IMR-90 (cell line): ENCODE data around the gene FRMD5. TPM values are rescaled to one million over a fixed set of nuclear protein-coding genes. Genes with fewer than 3 reads are reported as not detected.

Source experiments
- ATAC-seq: fragments of 200-7000 bp; cut with Tn5 transposase; 2 replicates; pipeline ENCODE4 v1.9.1; 2020; ENCODE audit warnings: low read depth, mild to moderate bottlenecking, moderate library complexity
- BruUV-seq: library from RNA; stranded (reverse); fragments of 400-500 nt; replicated peaks from 2 replicates; lab custom pipeline; 2021; lab: Mats Ljungman, UMichigan
- CTCF ChIA-PET: fragments of 300-600 bp; formaldehyde crosslinking; extraction: SDS; loops from one replicate; lab custom pipeline; 2021; ENCODE audit warnings: antibody characterized with exemption; lab: Yijun Ruan, JAX
- POLR2A ChIA-PET: fragments of 300-600 bp; sonication (Branson Sonifier 250); formaldehyde crosslinking; loops from one replicate; lab custom pipeline; 2022; ENCODE audit warnings: antibody characterized with exemption; ENCODE audit not compliant: unreplicated experiment; lab: Charles Lee
- DNase-seq: peaks from one replicate; pipeline ENCODE4 v3.0.0; 2013
- H2AFZ ChIP-seq: replicated peaks from 2 replicates; pipeline ENCODE3; 2013; ENCODE audit warnings: low read length, mild to moderate bottlenecking; ENCODE audit not compliant: poor library complexity
- H2AK5ac ChIP-seq: 2 replicates; pipeline ENCODE4 v1.6.1; 2013; ENCODE audit warnings: low read depth, low read length, inconsistent platforms
- H2AK9ac ChIP-seq: replicated peaks from 2 replicates; pipeline ENCODE3; 2013; ENCODE audit warnings: mild to moderate bottlenecking, low read depth, low read length, moderate library complexity; ENCODE audit not compliant: poor library complexity
- H2BK120ac ChIP-seq: 2 replicates; pipeline ENCODE4 v1.6.1; 2013; ENCODE audit warnings: low read depth, low read length, inconsistent platforms
- H2BK15ac ChIP-seq: 3 replicates; pipeline ENCODE4 v1.6.1; 2013; ENCODE audit warnings: low read depth, low read length, inconsistent platforms
- H2BK20ac ChIP-seq: 2 replicates; pipeline ENCODE4 v1.6.1; 2013; ENCODE audit warnings: low read depth, mild to moderate bottlenecking, inconsistent platforms, low read length, moderate library complexity
- H2BK5ac ChIP-seq: 2 replicates; pipeline ENCODE4 v1.6.1; 2013; ENCODE audit warnings: mild to moderate bottlenecking, low read depth, low read length, inconsistent platforms; ENCODE audit not compliant: poor library complexity, severe bottlenecking
- H3K14ac ChIP-seq: replicated peaks from 2 replicates; pipeline ENCODE4 v1.6.1; 2013; ENCODE audit warnings: low read depth, low read length, inconsistent platforms
- H3K18ac ChIP-seq: 2 replicates; pipeline ENCODE4 v1.6.1; 2013; ENCODE audit warnings: low read depth, low read length, control low read depth
- H3K23ac ChIP-seq: 2 replicates; pipeline ENCODE4 v1.6.1; 2013; ENCODE audit warnings: low read depth, low read length, inconsistent platforms
- H3K27ac ChIP-seq: 2 replicates; pipeline ENCODE4 v1.5.1; 2013; ENCODE audit warnings: mild to moderate bottlenecking, control low read depth, low read length; ENCODE audit not compliant: insufficient read depth
- H3K27me3 ChIP-seq: 2 replicates; pipeline ENCODE4 v1.6.1; 2013; ENCODE audit warnings: low read length; ENCODE audit not compliant: control insufficient read depth, insufficient read depth
- H3K36me3 ChIP-seq: 2 replicates; pipeline ENCODE4 v1.6.1; 2013; ENCODE audit warnings: low read length, mixed read lengths; ENCODE audit not compliant: control insufficient read depth, insufficient read depth
- H3K4ac ChIP-seq: 2 replicates; pipeline ENCODE4 v1.6.1; 2013; ENCODE audit warnings: low read depth, low read length, inconsistent platforms
- H3K4me1 ChIP-seq: 2 replicates; pipeline ENCODE4 v1.6.1; 2013; ENCODE audit warnings: low read length, mixed read lengths; ENCODE audit not compliant: control insufficient read depth, insufficient read depth
- H3K4me2 ChIP-seq: 2 replicates; pipeline ENCODE4 v1.6.1; 2013; ENCODE audit warnings: low read depth, mild to moderate bottlenecking, control low read depth, low read length, moderate library complexity
- H3K4me3 ChIP-seq: 2 replicates; pipeline ENCODE4 v1.5.1; 2013; ENCODE audit warnings: low read depth, mild to moderate bottlenecking, control low read depth, low read length, moderate library complexity; ENCODE audit not compliant: insufficient read depth
- H3K56ac ChIP-seq: 2 replicates; pipeline ENCODE4 v1.6.1; 2013; ENCODE audit warnings: low read length, inconsistent platforms; ENCODE audit not compliant: insufficient read depth; ENCODE audit errors: extremely low read depth
- H3K79me1 ChIP-seq, 2 experiments: 2 replicates each; pipeline ENCODE4 v1.6.1; 2013; ENCODE audit warnings: low read length in 2 of 2, inconsistent platforms in 1 of 2, low read depth in 1 of 2
- H3K9ac ChIP-seq: 2 replicates; pipeline ENCODE4 v1.6.1; 2013; ENCODE audit warnings: low read depth, low read length, control low read depth
- H3K9me1 ChIP-seq: 2 replicates; pipeline ENCODE4 v1.6.1; 2013; ENCODE audit warnings: low read length, inconsistent platforms; ENCODE audit not compliant: insufficient read depth
- H3K9me3 ChIP-seq: 2 replicates; pipeline ENCODE4 v1.6.1; 2013; ENCODE audit warnings: low read length; ENCODE audit not compliant: control insufficient read depth, insufficient read depth
- H4K20me1 ChIP-seq: 2 replicates; pipeline ENCODE4 v1.6.1; 2013; ENCODE audit warnings: low read length, inconsistent platforms; ENCODE audit not compliant: insufficient read depth
- H4K5ac ChIP-seq: 2 replicates; pipeline ENCODE4 v1.6.1; 2013; ENCODE audit warnings: mild to moderate bottlenecking, low read depth, low read length, control low read depth
- H4K8ac ChIP-seq, 2 experiments: 2 replicates each; pipeline ENCODE4 v1.6.1; 2013; ENCODE audit warnings: low read depth in 2 of 2, low read length in 2 of 2, control low read depth in 1 of 2, inconsistent platforms in 1 of 2
- H4K91ac ChIP-seq: 2 replicates; pipeline ENCODE4 v1.6.1; 2013; ENCODE audit warnings: low read depth, low read length, inconsistent platforms; ENCODE audit not compliant: insufficient read depth
- BHLHE40 ChIP-seq: fragments of 150-350 bp; IDR thresholded peaks from 2 replicates; pipeline ENCODE4 v1.6.1; 2016; ENCODE audit warnings: mild to moderate bottlenecking, low read depth, low read length
- CEBPB ChIP-seq: IDR thresholded peaks from 2 replicates; pipeline ENCODE4 v1.6.1; 2012; ENCODE audit warnings: low read depth, low read length, improper control_type of control experiment
- CHD1 ChIP-seq: IDR thresholded peaks from 2 replicates; pipeline ENCODE4 v1.6.1; 2012; ENCODE audit warnings: low read depth, low read length, improper control_type of control experiment
- FOS ChIP-seq: fragments of 150-350 bp; IDR thresholded peaks from 2 replicates; pipeline ENCODE4 v1.6.1; 2016; ENCODE audit warnings: low read depth, low read length
- MAFK ChIP-seq: IDR thresholded peaks from 2 replicates; pipeline ENCODE4 v1.6.1; 2012; ENCODE audit warnings: low read depth, low read length, improper control_type of control experiment
- MAZ ChIP-seq: IDR thresholded peaks from 2 replicates; pipeline ENCODE4 v1.6.1; 2012; ENCODE audit warnings: low read depth, mild to moderate bottlenecking, low read length, improper control_type of control experiment, moderate library complexity, borderline replicate concordance
- POLR2A ChIP-seq: IDR thresholded peaks from 2 replicates; pipeline ENCODE4 v1.6.1; 2012; ENCODE audit warnings: mild to moderate bottlenecking, low read depth, low read length
- RAD21 ChIP-seq: IDR thresholded peaks from 2 replicates; pipeline ENCODE4 v1.6.1; 2012; ENCODE audit warnings: low read length, improper control_type of control experiment
- SMC3 ChIP-seq: fragments of 150-350 bp; IDR thresholded peaks from 2 replicates; pipeline ENCODE4 v1.6.1; 2016; ENCODE audit warnings: low read depth, mild to moderate bottlenecking, antibody characterized with exemption, low read length, moderate library complexity
- whole genome bisulfite sequencing, 2 experiments: methylation state at CpG; one replicate each; pipeline versions ENCODE4 v1.1.5 to v1.1.7; 2013; ENCODE audit warnings: missing lambda C conversion rate in 2 of 2; ENCODE audit not compliant: insufficient read length in 1 of 2; ENCODE audit errors: extremely low coverage in 2 of 2; 5-methylcytosine and 5-hydroxymethylcytosine counted together
- dilution Hi-C: fragments of 300-500 bp; cut with HindIII; formaldehyde crosslinking; loops from one replicate; pipeline ENCODE4 v1.14.3; 2018; ENCODE audit warnings: low sequenced_read_pairs; ENCODE audit not compliant: unreplicated experiment
- in situ Hi-C: fragments of 300-500 bp; cut with MboI; formaldehyde crosslinking; loops from 3 replicates; pipeline ENCODE4 v1.14.3; 2019; ENCODE audit warnings: low sequenced_read_pairs, inconsistent platforms, mixed read lengths
- intact Hi-C: fragments of 100-400 bp; cut with micrococcal nuclease; formaldehyde crosslinking; loops from 2 replicates; pipeline ENCODE4 v1.10.0; 2022
- polyA plus RNA-seq, 3 experiments: library from polyadenylated mRNA; depleted of rRNA; stranded (reverse); fragments of >200 nt; gene quantifications; 2 replicates each; pipeline ENCODE4 v1.2.3, GENCODE V29; 2012; ENCODE audit warnings: low replicate concordance in 1 of 3
- total RNA-seq: library from RNA; depleted of rRNA; stranded (reverse); fragments of >200 nt; gene quantifications from 2 replicates; pipeline ENCODE4 v1.2.3, GENCODE V29; 2012
- TF ChIP-seq, protein P1 (sequence below): fragments of 150-350 bp; IDR thresholded peaks from 2 replicates; pipeline ENCODE4 v1.6.1; 2016; ENCODE audit warnings: low read depth, mild to moderate bottlenecking, low read length, moderate library complexity, borderline replicate concordance
- TF ChIP-seq, protein P2 (sequence below): conservative IDR thresholded peaks from 2 replicates; pipeline ENCODE4 v1.5.1; 2012; ENCODE audit warnings: mild to moderate bottlenecking, low read depth, low read length, improper control_type of control experiment

Gene FRMD5
- total and polyA plus RNA-seq, 2 of the 4 experiments (the other 2 are of a cell fraction), result 4.1 to 5.4 TPM

- DNase-seq, result no peak
- no peak overlapping the region for H3K4me2 ChIP-seq
- H3K9ac ChIP-seq, result no peak overlapping the region
Measured at GRCh38 chr15:44029003-44029402, 166.1 kb downstream of the FRMD5 start.

More at GRCh38 chr15:44029003-44029402, 166.1 kb downstream of the FRMD5 start:
- Histone ChIP-seq H3K4me3 (no peak overlapping the region), H3K23ac (no peak overlapping the region), H3K27ac (no peak overlapping the region), H3K9me1 (peaks cover 6% of the 10 kb centered on the region), H2AK9ac (no peak overlapping the region), H2BK120ac (peak overlapping the region; percentile 74), H2BK15ac (peak overlapping the region; percentile 89; the same call in 2 of the 3 replicates), H3K27me3 (no peaks in the 10 kb centered on the region), H3K79me1 (peaks cover 5 to 16% of the 10 kb centered on the region in 2 experiments; a peak in 3 of 4 replicates), H3K14ac (no peak overlapping the region; the same call in 1 of the 2 replicates), H4K8ac (no peak overlapping the region; a peak in 1 of 4 replicates), H2AK5ac (peak overlapping the region; percentile 15; the same call in 1 of the 2 replicates), H2BK20ac (0 out of 2 replicates have a peak overlapping the region, but pooled peaks have one; percentile 24), H3K4ac (peak overlapping the region; percentile 8; the same call in 1 of the 2 replicates), H4K20me1 (no peaks in the 10 kb centered on the region), H3K18ac (no peak overlapping the region), H2BK5ac (no peak overlapping the region), H4K91ac (no peak overlapping the region), H3K56ac (no peak overlapping the region), H4K5ac (no peak overlapping the region; the same call in 1 of the 2 replicates), H3K9me3 (no peaks in the 10 kb centered on the region), H3K36me3 (no peaks in the 10 kb centered on the region), H2AFZ (no peak overlapping the region), H3K4me1 (peaks cover 13% of the 10 kb centered on the region)
- TF ChIP-seq, protein P1, sequence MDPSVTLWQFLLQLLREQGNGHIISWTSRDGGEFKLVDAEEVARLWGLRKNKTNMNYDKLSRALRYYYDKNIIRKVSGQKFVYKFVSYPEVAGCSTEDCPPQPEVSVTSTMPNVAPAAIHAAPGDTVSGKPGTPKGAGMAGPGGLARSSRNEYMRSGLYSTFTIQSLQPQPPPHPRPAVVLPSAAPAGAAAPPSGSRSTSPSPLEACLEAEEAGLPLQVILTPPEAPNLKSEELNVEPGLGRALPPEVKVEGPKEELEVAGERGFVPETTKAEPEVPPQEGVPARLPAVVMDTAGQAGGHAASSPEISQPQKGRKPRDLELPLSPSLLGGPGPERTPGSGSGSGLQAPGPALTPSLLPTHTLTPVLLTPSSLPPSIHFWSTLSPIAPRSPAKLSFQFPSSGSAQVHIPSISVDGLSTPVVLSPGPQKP, result no peak
- TF ChIP-seq CHD1, result no peak
- no peak for TF ChIP-seq POLR2A
- no peak for TF ChIP-seq FOS
- no peak for TF ChIP-seq MAZ
- TF ChIP-seq, protein P2, sequence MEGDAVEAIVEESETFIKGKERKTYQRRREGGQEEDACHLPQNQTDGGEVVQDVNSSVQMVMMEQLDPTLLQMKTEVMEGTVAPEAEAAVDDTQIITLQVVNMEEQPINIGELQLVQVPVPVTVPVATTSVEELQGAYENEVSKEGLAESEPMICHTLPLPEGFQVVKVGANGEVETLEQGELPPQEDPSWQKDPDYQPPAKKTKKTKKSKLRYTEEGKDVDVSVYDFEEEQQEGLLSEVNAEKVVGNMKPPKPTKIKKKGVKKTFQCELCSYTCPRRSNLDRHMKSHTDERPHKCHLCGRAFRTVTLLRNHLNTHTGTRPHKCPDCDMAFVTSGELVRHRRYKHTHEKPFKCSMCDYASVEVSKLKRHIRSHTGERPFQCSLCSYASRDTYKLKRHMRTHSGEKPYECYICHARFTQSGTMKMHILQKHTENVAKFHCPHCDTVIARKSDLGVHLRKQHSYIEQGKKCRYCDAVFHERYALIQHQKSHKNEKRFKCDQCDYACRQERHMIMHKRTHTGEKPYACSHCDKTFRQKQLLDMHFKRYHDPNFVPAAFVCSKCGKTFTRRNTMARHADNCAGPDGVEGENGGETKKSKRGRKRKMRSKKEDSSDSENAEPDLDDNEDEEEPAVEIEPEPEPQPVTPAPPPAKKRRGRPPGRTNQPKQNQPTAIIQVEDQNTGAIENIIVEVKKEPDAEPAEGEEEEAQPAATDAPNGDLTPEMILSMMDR, result no peak
- no peak for TF ChIP-seq RAD21
- no peak for TF ChIP-seq CEBPB
- TF ChIP-seq SMC3, result no peak
- no peak for TF ChIP-seq MAFK
- no peak for TF ChIP-seq BHLHE40
- dilution Hi-C loops, result no loop called here
- in situ Hi-C loops, result no loop called here
- no TSS peak for BruUV-seq
- ChIA-PET CTCF (interaction anchor here (0.9 to 1.4 kb wide), 3 partner anchors 20 to 125 kb away, joined by 3 to 9 read pairs (median 7); no protein-coding TSS in a partner anchor), POLR2A (no interaction called here)
- WGBS, 2 experiments, result no CpG with 5 or more reads among the region's 2 CpGs
- intact Hi-C loops, result no loop called here
- ATAC-seq, result no peak
